GM12878 (cell line): ENCODE results near the gene GPR153.

Experiments used
- CEBPB ChIP-seq, 2 experiments: fragments of 150-350 bp in 1 of 2; IDR thresholded peaks; 2 replicates each; pipeline ENCODE4 v1.6.1; 2012 to 2014; ENCODE audit warnings: low read depth in 2 of 2, low read length in 2 of 2, borderline replicate concordance in 1 of 2, inconsistent platforms in 1 of 2
- CHD4 ChIP-seq: fragments of 200-600 bp; sonication (generic); IDR thresholded peaks from 2 replicates; pipeline ENCODE4 v1.6.1; 2016; ENCODE audit warnings: mild to moderate bottlenecking
- CREB1 ChIP-seq: IDR thresholded peaks from 2 replicates; pipeline ENCODE4 v1.6.1; 2012; ENCODE audit warnings: low read depth, mild to moderate bottlenecking, inconsistent platforms
- EZH2 ChIP-seq: IDR thresholded peaks from 2 replicates; pipeline ENCODE4 v1.6.1; 2012; ENCODE audit warnings: low read depth, mild to moderate bottlenecking, control low read depth, inconsistent platforms, low read length, borderline replicate concordance; ENCODE audit not compliant: control insufficient read depth
- HDAC6 ChIP-seq: fragments of 200-600 bp; sonication (generic); IDR thresholded peaks from one replicate; pipeline ENCODE4 v1.8.0; 2017; ENCODE audit warnings: antibody characterized with exemption; ENCODE audit not compliant: unreplicated experiment
- IKZF2 ChIP-seq, 2 experiments: fragments of 450-650 bp; IDR thresholded peaks; 2 replicates each; pipeline ENCODE4 v1.6.1; 2017; ENCODE audit warnings: mild to moderate bottlenecking in 2 of 2, moderate library complexity in 2 of 2
- MXI1 ChIP-seq: fragments of 150-350 bp; IDR thresholded peaks from 2 replicates; pipeline ENCODE4 v1.6.1; 2011; ENCODE audit warnings: low read depth, mild to moderate bottlenecking, inconsistent platforms, low read length, improper control_type of control experiment
- PAX5 ChIP-seq: IDR thresholded peaks from 2 replicates; pipeline ENCODE4 v1.6.1; 2011; ENCODE audit warnings: low read depth, low read length, borderline replicate concordance
- POLR2A ChIP-seq: IDR thresholded peaks from 2 replicates; pipeline ENCODE4 v1.6.1; 2011; ENCODE audit warnings: low read depth, mild to moderate bottlenecking, low read length
- SPI1 ChIP-seq: IDR thresholded peaks from 2 replicates; pipeline ENCODE4 v1.6.1; 2011; ENCODE audit warnings: low read depth, mild to moderate bottlenecking, low read length, moderate library complexity, borderline replicate concordance; ENCODE audit not compliant: insufficient read depth
- TF ChIP-seq, protein P1 (sequence below), 3 experiments: IDR thresholded peaks in 2 of 3; conservative IDR thresholded peaks in 1 of 3; 2 replicates each; pipeline ENCODE4 v1.5.1; 2011; ENCODE audit warnings: low read depth in 3 of 3, low read length in 3 of 3, mild to moderate bottlenecking in 3 of 3, control low read depth in 2 of 3, moderate library complexity in 2 of 3, inconsistent platforms in 1 of 3, mixed read lengths in 1 of 3; ENCODE audit not compliant: control insufficient read depth in 2 of 3, insufficient read depth in 1 of 3; ENCODE audit errors: extremely low read depth in 1 of 3
- TF ChIP-seq, protein P2 (sequence below): fragments of 450-650 bp; formaldehyde crosslinking; IDR thresholded peaks from 2 replicates; pipeline ENCODE4 v1.4.0; 2020; ENCODE audit warnings: mild to moderate bottlenecking, moderate library complexity
- TF ChIP-seq, protein P3 (sequence below): IDR thresholded peaks from 2 replicates; pipeline ENCODE4 v1.6.1; 2012; ENCODE audit warnings: low read depth, low read length, improper control_type of control experiment

- TF ChIP-seq, protein P1, sequence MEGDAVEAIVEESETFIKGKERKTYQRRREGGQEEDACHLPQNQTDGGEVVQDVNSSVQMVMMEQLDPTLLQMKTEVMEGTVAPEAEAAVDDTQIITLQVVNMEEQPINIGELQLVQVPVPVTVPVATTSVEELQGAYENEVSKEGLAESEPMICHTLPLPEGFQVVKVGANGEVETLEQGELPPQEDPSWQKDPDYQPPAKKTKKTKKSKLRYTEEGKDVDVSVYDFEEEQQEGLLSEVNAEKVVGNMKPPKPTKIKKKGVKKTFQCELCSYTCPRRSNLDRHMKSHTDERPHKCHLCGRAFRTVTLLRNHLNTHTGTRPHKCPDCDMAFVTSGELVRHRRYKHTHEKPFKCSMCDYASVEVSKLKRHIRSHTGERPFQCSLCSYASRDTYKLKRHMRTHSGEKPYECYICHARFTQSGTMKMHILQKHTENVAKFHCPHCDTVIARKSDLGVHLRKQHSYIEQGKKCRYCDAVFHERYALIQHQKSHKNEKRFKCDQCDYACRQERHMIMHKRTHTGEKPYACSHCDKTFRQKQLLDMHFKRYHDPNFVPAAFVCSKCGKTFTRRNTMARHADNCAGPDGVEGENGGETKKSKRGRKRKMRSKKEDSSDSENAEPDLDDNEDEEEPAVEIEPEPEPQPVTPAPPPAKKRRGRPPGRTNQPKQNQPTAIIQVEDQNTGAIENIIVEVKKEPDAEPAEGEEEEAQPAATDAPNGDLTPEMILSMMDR (IDR thresholded peaks at IDR 0.05 in 2 of 3, conservative IDR thresholded peaks at IDR 0.05 in 1 of 3; ENCODE audit: control insufficient read depth in 2 of 3, extremely low read depth in 1 of 3, insufficient read depth in 1 of 3, low read depth in 3 of 3, low read length in 3 of 3) = no peak
- TF ChIP-seq IKZF2 (IDR thresholded peaks at IDR 0.05) (no peak), CHD4 (no peak), POLR2A (no peak), HDAC6 (no peak), PAX5 (no peak), MXI1 (no peak), CREB1 (no peak), EZH2 (peak; percentile 96; the same call in 1 of the 2 replicates), SPI1 (no peak), CEBPB (IDR thresholded peaks at IDR 0.05; ENCODE audit: borderline replicate concordance in 1 of 2, low read depth in 2 of 2, low read length in 2 of 2) (no peak)
- TF ChIP-seq, protein P2, sequence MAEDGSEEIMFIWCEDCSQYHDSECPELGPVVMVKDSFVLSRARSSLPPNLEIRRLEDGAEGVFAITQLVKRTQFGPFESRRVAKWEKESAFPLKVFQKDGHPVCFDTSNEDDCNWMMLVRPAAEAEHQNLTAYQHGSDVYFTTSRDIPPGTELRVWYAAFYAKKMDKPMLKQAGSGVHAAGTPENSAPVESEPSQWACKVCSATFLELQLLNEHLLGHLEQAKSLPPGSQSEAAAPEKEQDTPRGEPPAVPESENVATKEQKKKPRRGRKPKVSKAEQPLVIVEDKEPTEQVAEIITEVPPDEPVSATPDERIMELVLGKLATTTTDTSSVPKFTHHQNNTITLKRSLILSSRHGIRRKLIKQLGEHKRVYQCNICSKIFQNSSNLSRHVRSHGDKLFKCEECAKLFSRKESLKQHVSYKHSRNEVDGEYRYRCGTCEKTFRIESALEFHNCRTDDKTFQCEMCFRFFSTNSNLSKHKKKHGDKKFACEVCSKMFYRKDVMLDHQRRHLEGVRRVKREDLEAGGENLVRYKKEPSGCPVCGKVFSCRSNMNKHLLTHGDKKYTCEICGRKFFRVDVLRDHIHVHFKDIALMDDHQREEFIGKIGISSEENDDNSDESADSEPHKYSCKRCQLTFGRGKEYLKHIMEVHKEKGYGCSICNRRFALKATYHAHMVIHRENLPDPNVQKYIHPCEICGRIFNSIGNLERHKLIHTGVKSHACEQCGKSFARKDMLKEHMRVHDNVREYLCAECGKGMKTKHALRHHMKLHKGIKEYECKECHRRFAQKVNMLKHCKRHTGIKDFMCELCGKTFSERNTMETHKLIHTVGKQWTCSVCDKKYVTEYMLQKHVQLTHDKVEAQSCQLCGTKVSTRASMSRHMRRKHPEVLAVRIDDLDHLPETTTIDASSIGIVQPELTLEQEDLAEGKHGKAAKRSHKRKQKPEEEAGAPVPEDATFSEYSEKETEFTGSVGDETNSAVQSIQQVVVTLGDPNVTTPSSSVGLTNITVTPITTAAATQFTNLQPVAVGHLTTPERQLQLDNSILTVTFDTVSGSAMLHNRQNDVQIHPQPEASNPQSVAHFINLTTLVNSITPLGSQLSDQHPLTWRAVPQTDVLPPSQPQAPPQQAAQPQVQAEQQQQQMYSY (CRISPR knock-in tag) = no peak
- TF ChIP-seq, protein P3, sequence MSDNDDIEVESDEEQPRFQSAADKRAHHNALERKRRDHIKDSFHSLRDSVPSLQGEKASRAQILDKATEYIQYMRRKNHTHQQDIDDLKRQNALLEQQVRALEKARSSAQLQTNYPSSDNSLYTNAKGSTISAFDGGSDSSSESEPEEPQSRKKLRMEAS = no peak
These were observed 19.6 kb downstream of the GPR153 start for GRCh38 chr1:6241107-6241886.
